MM.1S (cell line): ENCODE measurements around the gene MARCHF6.
"Not testable (repeated sequence)": the region's sequence is repeated elsewhere in the genome, so short reads cannot be mapped to it uniquely, and the experiment has no call there.

ENCODE experiments used
- DNase-seq: peaks from one replicate; pipeline ENCODE4 v3.0.0-alpha.2; 2015
- H2AFZ ChIP-seq: fragments of 300-600 bp; sonication (generic); 2 replicates; pipeline ENCODE4 v1.6.0; 2016; ENCODE audit warnings: antibody characterized with exemption, low read length
- H3F3A ChIP-seq: fragments of 300-600 bp; sonication (generic); 2 replicates; pipeline ENCODE4 v1.6.1; 2016; ENCODE audit warnings: mild to moderate bottlenecking, antibody characterized with exemption, low read length, moderate library complexity, mixed read lengths; ENCODE audit not compliant: insufficient read depth
- H3K27ac ChIP-seq: fragments of 300-600 bp; sonication (generic); 2 replicates; pipeline ENCODE4 v1.5.1; 2016; ENCODE audit warnings: mild to moderate bottlenecking, low read length
- H3K27me3 ChIP-seq: fragments of 300-600 bp; sonication (generic); replicated peaks from 2 replicates; pipeline ENCODE4 v1.6.0; 2016; ENCODE audit warnings: low read length; ENCODE audit not compliant: insufficient read depth
- H3K36me3 ChIP-seq: fragments of 300-600 bp; sonication (generic); replicated peaks from 2 replicates; pipeline ENCODE4 v1.6.1; 2016; ENCODE audit warnings: mild to moderate bottlenecking, low read length, mixed read lengths; ENCODE audit not compliant: insufficient read depth
- H3K4me1 ChIP-seq: fragments of 300-600 bp; sonication (generic); 2 replicates; pipeline ENCODE4 v1.6.1; 2016; ENCODE audit warnings: low read length, mixed read lengths
- H3K4me2 ChIP-seq: fragments of 300-600 bp; sonication (generic); 2 replicates; pipeline ENCODE4 v1.6.0; 2016; ENCODE audit warnings: low read depth, low read length
- H3K4me3 ChIP-seq: fragments of 300-600 bp; sonication (generic); 2 replicates; pipeline ENCODE4 v1.5.1; 2016; ENCODE audit warnings: low read length, mixed read lengths
- H3K79me2 ChIP-seq: fragments of 300-600 bp; sonication (generic); 2 replicates; pipeline ENCODE4 v1.6.1; 2016; ENCODE audit warnings: mixed run types, low read length, mixed read lengths
- H3K9ac ChIP-seq: fragments of 300-600 bp; sonication (generic); 2 replicates; pipeline ENCODE4 v1.6.1; 2016; ENCODE audit warnings: low read length, mixed read lengths
- H3K9me2 ChIP-seq: fragments of 300-600 bp; sonication (generic); replicated peaks from 2 replicates; pipeline ENCODE4 v1.6.1; 2016; ENCODE audit warnings: mild to moderate bottlenecking, low read length, mixed read lengths; ENCODE audit not compliant: insufficient read depth
- H3K9me3 ChIP-seq: fragments of 300-600 bp; sonication (generic); replicated peaks from 2 replicates; pipeline ENCODE4 v1.6.1; 2016; ENCODE audit warnings: mild to moderate bottlenecking, low read length, mixed read lengths; ENCODE audit not compliant: insufficient read depth
- H4K20me1 ChIP-seq: fragments of 300-600 bp; sonication (generic); 2 replicates; pipeline ENCODE4 v1.6.1; 2016; ENCODE audit warnings: mild to moderate bottlenecking, low read length, moderate library complexity, mixed read lengths; ENCODE audit not compliant: insufficient read depth
- EZH2 ChIP-seq: fragments of 300-600 bp; sonication (generic); optimal IDR thresholded peaks from 2 replicates; pipeline ENCODE3; 2017; ENCODE audit warnings: low read depth, mild to moderate bottlenecking, antibody characterized with exemption, low read length, mixed read lengths
- EZH2phosphoT487 ChIP-seq: fragments of 300-600 bp; sonication (generic); IDR thresholded peaks from 2 replicates; pipeline ENCODE4 v1.6.1; 2018; ENCODE audit warnings: antibody characterized with exemption, low read length
- TF ChIP-seq, protein P1 (sequence below): fragments of 300-600 bp; sonication (generic); IDR thresholded peaks from 2 replicates; pipeline ENCODE4 v1.5.1; 2016; ENCODE audit warnings: antibody characterized with exemption, low read length, mixed read lengths

MARCHF6 gene

DNA sequence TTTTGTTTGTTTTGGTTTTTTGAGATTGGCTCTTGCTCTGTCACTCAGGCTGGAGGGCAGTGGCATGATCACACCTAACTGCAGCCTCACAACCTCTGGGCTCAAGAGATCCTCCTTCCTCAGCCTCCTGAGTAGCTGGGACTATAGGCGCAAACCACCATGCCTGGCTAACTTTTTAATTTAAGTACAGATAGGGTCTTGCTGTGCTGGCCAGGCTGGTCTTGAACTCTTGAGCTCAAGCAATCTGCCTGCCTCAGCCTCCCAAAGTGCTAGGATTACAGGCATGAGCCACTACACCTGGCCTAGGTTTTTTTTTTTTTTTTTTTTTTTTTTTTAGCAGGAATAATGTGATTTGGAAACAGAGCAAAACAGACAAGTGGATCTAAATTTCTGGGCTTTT lies 37.6 kb downstream of the MARCHF6 start:
- H3K4me3 ChIP-seq, result no peak overlapping the region
- no peaks in the 10 kb centered on the region for H3F3A ChIP-seq
- H3K9me3 ChIP-seq, result no peaks in the 10 kb centered on the region
- H2AFZ ChIP-seq, result no peak overlapping the region
- no peaks in the 10 kb centered on the region for H3K27me3 ChIP-seq
- H3K9me2 ChIP-seq, result no peaks in the 10 kb centered on the region
- H3K36me3 ChIP-seq, result peaks cover 18% of the 10 kb centered on the region
- no peak overlapping the region for H3K27ac ChIP-seq
- DNase-seq, result no peak
- 0 out of 2 replicates have a peak, but pooled peaks cover 3% of the 10 kb centered on the region for H4K20me1 ChIP-seq
- no peak overlapping the region for H3K4me2 ChIP-seq
- H3K79me2 ChIP-seq, result peaks cover 44% of the 10 kb centered on the region
- TF ChIP-seq, protein P1, sequence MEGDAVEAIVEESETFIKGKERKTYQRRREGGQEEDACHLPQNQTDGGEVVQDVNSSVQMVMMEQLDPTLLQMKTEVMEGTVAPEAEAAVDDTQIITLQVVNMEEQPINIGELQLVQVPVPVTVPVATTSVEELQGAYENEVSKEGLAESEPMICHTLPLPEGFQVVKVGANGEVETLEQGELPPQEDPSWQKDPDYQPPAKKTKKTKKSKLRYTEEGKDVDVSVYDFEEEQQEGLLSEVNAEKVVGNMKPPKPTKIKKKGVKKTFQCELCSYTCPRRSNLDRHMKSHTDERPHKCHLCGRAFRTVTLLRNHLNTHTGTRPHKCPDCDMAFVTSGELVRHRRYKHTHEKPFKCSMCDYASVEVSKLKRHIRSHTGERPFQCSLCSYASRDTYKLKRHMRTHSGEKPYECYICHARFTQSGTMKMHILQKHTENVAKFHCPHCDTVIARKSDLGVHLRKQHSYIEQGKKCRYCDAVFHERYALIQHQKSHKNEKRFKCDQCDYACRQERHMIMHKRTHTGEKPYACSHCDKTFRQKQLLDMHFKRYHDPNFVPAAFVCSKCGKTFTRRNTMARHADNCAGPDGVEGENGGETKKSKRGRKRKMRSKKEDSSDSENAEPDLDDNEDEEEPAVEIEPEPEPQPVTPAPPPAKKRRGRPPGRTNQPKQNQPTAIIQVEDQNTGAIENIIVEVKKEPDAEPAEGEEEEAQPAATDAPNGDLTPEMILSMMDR, result no peak
- TF ChIP-seq EZH2phosphoT487 (no peak), EZH2 (no peak)
- no peaks in the 10 kb centered on the region for H3K4me1 ChIP-seq
- H3K9ac ChIP-seq, result no peak overlapping the region

DNA sequence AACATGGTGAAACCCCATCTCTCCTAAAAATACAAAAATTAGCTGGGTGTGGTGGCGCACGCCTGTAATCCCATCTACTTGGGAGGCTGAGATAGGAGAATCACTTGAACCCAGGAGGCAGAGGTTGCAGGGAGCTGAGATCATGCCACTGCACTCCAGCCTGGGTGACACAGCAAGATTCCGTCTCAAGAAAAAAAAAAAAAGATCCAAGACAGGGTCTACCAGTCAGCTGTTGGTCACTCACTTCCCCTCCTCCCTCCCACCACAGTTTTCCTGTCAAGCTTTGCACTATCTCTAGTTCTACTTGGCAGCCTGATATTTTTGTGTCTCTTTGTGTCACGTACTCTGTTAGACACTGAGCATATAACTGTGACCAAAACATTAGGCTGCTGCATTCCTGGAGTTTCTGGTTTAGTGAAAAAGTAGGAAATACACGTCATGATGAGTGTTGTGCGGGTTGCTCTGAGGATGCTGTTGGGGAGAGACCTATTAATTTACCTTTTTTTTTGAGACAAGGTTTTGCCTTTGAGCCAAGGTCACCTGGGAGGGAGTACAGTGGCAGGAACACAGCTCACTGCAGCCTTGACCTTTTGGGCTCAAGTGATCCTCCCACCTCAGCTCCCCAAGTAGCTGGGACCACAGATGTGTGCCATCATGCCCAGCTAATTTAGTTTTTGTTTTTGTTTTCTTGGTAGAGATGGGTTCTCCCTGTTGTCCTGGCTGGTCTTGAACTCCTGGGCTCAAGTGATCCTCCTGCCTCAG lies 39.3 kb downstream of the MARCHF6 start:
- H4K20me1 ChIP-seq, DNase-seq, H3K27me3 ChIP-seq, H3F3A ChIP-seq, H3K4me1 ChIP-seq, H3K9ac ChIP-seq, H3K9me2 ChIP-seq, H3K9me3 ChIP-seq, H3K27ac ChIP-seq, H2AFZ ChIP-seq, H3K4me2 ChIP-seq, H3K4me3 ChIP-seq: not testable (repeated sequence)
- peaks cover 18% of the 10 kb centered on the region for H3K36me3 ChIP-seq
- H3K79me2 ChIP-seq, result peaks cover 46% of the 10 kb centered on the region

DNA sequence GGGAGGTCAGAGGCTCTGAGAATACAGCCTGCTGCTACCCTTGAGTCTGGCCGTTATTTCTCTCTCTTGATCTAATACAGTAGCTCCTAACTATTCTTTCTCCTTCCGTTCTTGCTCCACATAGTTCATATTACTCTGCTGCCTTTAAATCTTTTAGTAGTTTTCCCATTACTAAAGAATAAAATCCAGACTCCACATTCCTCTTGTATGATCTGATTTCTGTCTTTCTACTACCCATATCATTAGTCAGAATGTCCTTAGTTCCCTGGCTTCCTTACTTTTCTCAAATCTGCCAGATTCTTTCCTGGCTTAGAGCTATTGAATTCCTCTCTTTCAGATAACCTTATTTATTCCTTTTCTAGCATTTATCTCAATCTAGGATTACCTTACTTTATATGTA lies 40.0 kb downstream of the MARCHF6 start:
- no peak for DNase-seq
- Histone ChIP-seq H3K9me2 (no peaks in the 10 kb centered on the region), H3K27ac (no peak overlapping the region), H3F3A (no peaks in the 10 kb centered on the region), H3K4me1 (no peaks in the 10 kb centered on the region), H2AFZ (no peak overlapping the region), H3K4me3 (no peak overlapping the region), H4K20me1 (0 out of 2 replicates have a peak, but pooled peaks cover 3% of the 10 kb centered on the region), H3K4me2 (no peak overlapping the region), H3K36me3 (peaks cover 19% of the 10 kb centered on the region), H3K9ac (no peak overlapping the region), H3K9me3 (no peaks in the 10 kb centered on the region), H3K79me2 (peaks cover 44% of the 10 kb centered on the region), H3K27me3 (no peaks in the 10 kb centered on the region)
- TF ChIP-seq EZH2phosphoT487 (no peak), EZH2 (no peak)
- TF ChIP-seq, protein P1, result no peak

DNA sequence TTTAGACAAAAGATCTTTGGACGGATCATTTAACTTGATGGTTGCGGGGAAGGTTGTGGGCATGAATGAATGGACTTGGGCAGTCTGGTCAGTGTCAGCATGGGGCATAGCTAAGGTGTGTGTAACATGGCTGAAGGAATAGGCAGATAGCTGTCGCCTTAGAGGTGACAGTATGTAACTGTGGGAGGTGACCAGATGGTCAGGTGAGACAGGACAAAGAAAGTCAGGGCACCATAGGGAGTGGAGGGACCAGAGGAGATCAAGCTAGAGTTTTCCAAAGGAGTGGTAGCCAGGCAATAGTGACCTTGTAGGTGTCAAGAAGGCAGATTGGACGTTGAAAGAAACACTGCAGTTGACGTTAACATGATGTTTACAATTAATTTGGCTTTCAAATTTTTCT lies 43.1 kb downstream of the MARCHF6 start:
- H2AFZ ChIP-seq, result no peak overlapping the region
- no peak overlapping the region for H3K4me3 ChIP-seq
- H3K27me3 ChIP-seq, result no peaks in the 10 kb centered on the region
- H4K20me1 ChIP-seq, result 0 out of 2 replicates have a peak, but pooled peaks cover 3% of the 10 kb centered on the region
- H3K4me1 ChIP-seq, result no peaks in the 10 kb centered on the region
- no peak overlapping the region for H3K4me2 ChIP-seq
- 0 out of 2 replicates have a peak, but pooled peaks cover 5% of the 10 kb centered on the region for H3F3A ChIP-seq
- peaks cover 36% of the 10 kb centered on the region; the same call in 1 of the 2 replicates for H3K79me2 ChIP-seq
- no peaks in the 10 kb centered on the region for H3K9me3 ChIP-seq
- no peaks in the 10 kb centered on the region for H3K9me2 ChIP-seq
- no peak for TF ChIP-seq EZH2phosphoT487
- TF ChIP-seq, protein P1, result no peak
- TF ChIP-seq EZH2, result no peak
- peaks cover 22% of the 10 kb centered on the region for H3K36me3 ChIP-seq
- H3K27ac ChIP-seq, result no peak overlapping the region
- no peak for DNase-seq
- H3K9ac ChIP-seq, result no peak overlapping the region
